SK-N-SH treated with all-trans-retinoic acid at 6 μM for 48 hours (cell line): ENCODE data around the gene IFI27L2.

Experiments
- ARNTL ChIP-seq: fragments of 450-650 bp; formaldehyde crosslinking; IDR thresholded peaks from 2 replicates; pipeline ENCODE4 v1.5.0; 2020; ENCODE audit warnings: low read depth, mild to moderate bottlenecking, moderate library complexity, borderline replicate concordance
- TOX ChIP-seq: fragments of 250-450 bp; sonication (Bioruptor Pico); IDR thresholded peaks from 2 replicates; pipeline ENCODE4 v1.8.0; 2021; ENCODE audit warnings: mild to moderate bottlenecking, moderate library complexity, borderline replicate concordance
- TF ChIP-seq, protein P1 (sequence below): fragments of 250-450 bp; sonication (Bioruptor Pico); IDR thresholded peaks from 2 replicates; pipeline ENCODE4 v1.8.0; 2020; ENCODE audit warnings: mild to moderate bottlenecking, moderate library complexity, borderline replicate concordance

DNA sequence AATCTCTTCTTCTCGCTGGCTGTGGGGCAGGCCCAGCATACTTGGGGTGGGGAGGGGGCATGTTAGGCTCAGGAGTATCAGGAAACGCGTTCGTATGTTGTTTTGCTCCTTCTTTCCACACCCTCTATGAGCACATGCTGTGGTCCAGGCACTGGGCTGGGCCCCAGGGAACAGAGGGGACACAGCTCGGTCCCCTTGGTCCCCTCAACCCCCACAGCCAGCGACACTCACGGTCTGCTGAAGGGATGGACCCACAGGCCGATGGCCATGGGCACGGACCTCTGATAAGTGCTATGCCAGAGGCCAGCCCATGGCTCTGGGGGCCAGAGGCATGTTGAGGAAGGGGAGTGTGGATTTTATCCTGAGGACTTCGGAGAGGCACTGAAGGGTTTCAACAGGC lies 12.7 kb downstream of the IFI27L2 start:
- no peak for TF ChIP-seq ARNTL
- no peak for TF ChIP-seq TOX (CRISPR knock-in tag)
- TF ChIP-seq, protein P1, sequence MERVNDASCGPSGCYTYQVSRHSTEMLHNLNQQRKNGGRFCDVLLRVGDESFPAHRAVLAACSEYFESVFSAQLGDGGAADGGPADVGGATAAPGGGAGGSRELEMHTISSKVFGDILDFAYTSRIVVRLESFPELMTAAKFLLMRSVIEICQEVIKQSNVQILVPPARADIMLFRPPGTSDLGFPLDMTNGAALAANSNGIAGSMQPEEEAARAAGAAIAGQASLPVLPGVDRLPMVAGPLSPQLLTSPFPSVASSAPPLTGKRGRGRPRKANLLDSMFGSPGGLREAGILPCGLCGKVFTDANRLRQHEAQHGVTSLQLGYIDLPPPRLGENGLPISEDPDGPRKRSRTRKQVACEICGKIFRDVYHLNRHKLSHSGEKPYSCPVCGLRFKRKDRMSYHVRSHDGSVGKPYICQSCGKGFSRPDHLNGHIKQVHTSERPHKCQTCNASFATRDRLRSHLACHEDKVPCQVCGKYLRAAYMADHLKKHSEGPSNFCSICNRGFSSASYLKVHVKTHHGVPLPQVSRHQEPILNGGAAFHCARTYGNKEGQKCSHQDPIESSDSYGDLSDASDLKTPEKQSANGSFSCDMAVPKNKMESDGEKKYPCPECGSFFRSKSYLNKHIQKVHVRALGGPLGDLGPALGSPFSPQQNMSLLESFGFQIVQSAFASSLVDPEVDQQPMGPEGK (CRISPR knock-in tag), result no peak
